Keratinocyte (primary cell): ENCODE data around the gene G6PC1. TPM values are rescaled to one million over a fixed set of nuclear protein-coding genes. Genes with fewer than 3 reads are reported as not detected.

Source experiments
- DNase-seq: peaks from one replicate; pipeline ENCODE4 v3.0.0-alpha.2; 2011; ENCODE audit warnings: low read depth, missing footprints, low spot score
- FAIRE-seq: peaks from 2 replicates; lab custom pipeline; 2011; peaks lifted over from hg19 to GRCh38; lab: Jason Lieb, UNC
- H2AFZ ChIP-seq: 2 replicates; pipeline ENCODE4 v1.6.0; 2012; ENCODE audit warnings: low read length, control low read depth, inconsistent platforms; ENCODE audit not compliant: control insufficient read depth
- H3K27ac ChIP-seq: 2 replicates; pipeline ENCODE4 v1.5.1; 2011; ENCODE audit warnings: low read length; ENCODE audit not compliant: control insufficient read depth, insufficient read depth
- H3K27me3 ChIP-seq: 3 replicates; pipeline ENCODE4 v1.6.0; 2011; ENCODE audit warnings: low read length; ENCODE audit not compliant: control insufficient read depth, insufficient read depth; ENCODE audit errors: extremely low read depth
- H3K36me3 ChIP-seq, 2 experiments: 2 replicates in 1 of 2; 3 replicates in 1 of 2; pipeline ENCODE4 v1.5.1; 2011; ENCODE audit warnings: low read length in 2 of 2, mild to moderate bottlenecking in 1 of 2; ENCODE audit not compliant: control insufficient read depth in 2 of 2, insufficient read depth in 2 of 2; ENCODE audit errors: extremely low read depth in 1 of 2
- H3K4me1 ChIP-seq: 3 replicates; pipeline ENCODE4 v1.5.1; 2011; ENCODE audit warnings: low read length; ENCODE audit not compliant: control insufficient read depth, insufficient read depth; ENCODE audit errors: extremely low read depth
- H3K4me2 ChIP-seq: 3 replicates; pipeline ENCODE4 v1.6.0; 2011; ENCODE audit warnings: low read depth, low read length; ENCODE audit not compliant: control insufficient read depth, insufficient read depth; ENCODE audit errors: extremely low read depth
- H3K4me3 ChIP-seq, 3 experiments: fragments of 200-600 bp in 1 of 3; sonication (generic) in 1 of 3; 2 replicates in 2 of 3; 3 replicates in 1 of 3; pipeline ENCODE4 v1.5.1; 2011 to 2016; ENCODE audit warnings: low read length in 3 of 3, mild to moderate bottlenecking in 3 of 3, control low read depth in 2 of 3, inconsistent platforms in 1 of 3, low read depth in 1 of 3, mixed read lengths in 1 of 3, mixed run types in 1 of 3, moderate library complexity in 1 of 3; ENCODE audit not compliant: control insufficient read depth in 2 of 3, insufficient read depth in 2 of 3; ENCODE audit errors: extremely low read depth in 1 of 3
- H3K79me2 ChIP-seq: 2 replicates; pipeline ENCODE4 v1.6.0; 2012; ENCODE audit warnings: low read length; ENCODE audit not compliant: control insufficient read depth, insufficient read depth
- H3K9ac ChIP-seq: 3 replicates; pipeline ENCODE4 v1.6.0; 2011; ENCODE audit warnings: low read length; ENCODE audit not compliant: control insufficient read depth, insufficient read depth; ENCODE audit errors: extremely low read depth
- H3K9me1 ChIP-seq: 3 replicates; pipeline ENCODE4 v1.6.0; 2011; ENCODE audit warnings: low read length; ENCODE audit not compliant: control insufficient read depth, insufficient read depth; ENCODE audit errors: extremely low read depth
- H3K9me3 ChIP-seq: 2 replicates; pipeline ENCODE4 v1.5.1; 2012; ENCODE audit warnings: low read depth, low read length; ENCODE audit not compliant: control insufficient read depth
- H4K20me1 ChIP-seq: 3 replicates; pipeline ENCODE4 v1.6.0; 2011; ENCODE audit warnings: low read length; ENCODE audit not compliant: control insufficient read depth, insufficient read depth; ENCODE audit errors: extremely low read depth
- EZH2 ChIP-seq: IDR thresholded peaks from one replicate; pipeline ENCODE4 v1.6.1; 2012; ENCODE audit warnings: inconsistent platforms, mild to moderate bottlenecking, low read length, moderate library complexity
- dilution Hi-C: fragments of 300-500 bp; cut with MboI; formaldehyde crosslinking; loops from one replicate; pipeline ENCODE4 v1.7.0; 2020; ENCODE audit warnings: low sequenced_read_pairs; ENCODE audit not compliant: extremely low pct_ligation_motif_present
- polyA plus RNA-seq, 5 experiments: library from polyadenylated mRNA; depleted of rRNA in 3 of 5; stranded (reverse) in 3 of 5; stranded (forward) in 1 of 5; unstranded in 1 of 5; fragments of >200 nt; gene quantifications; 1 replicate in 1 of 5; 2 replicates in 3 of 5; 3 replicates in 1 of 5; pipeline versions ENCODE4 v1.2.1 to v1.2.3, GENCODE V29; 2011 to 2012; ENCODE audit warnings: missing spikeins in 2 of 5, low read depth in 1 of 5, low replicate concordance in 1 of 5
- small RNA-seq, 3 experiments: library from RNA; depleted of rRNA; stranded (forward); fragments of <200 nt; gene quantifications; one replicate each; pipeline ENCODE3, GENCODE V24; 2012; ENCODE audit warnings: low read depth in 3 of 3, low replicate concordance in 1 of 3; ENCODE audit not compliant: insufficient read length in 3 of 3
- TF ChIP-seq, protein P1 (sequence below), 3 experiments: IDR thresholded peaks in 1 of 3; conservative IDR thresholded peaks in 1 of 3; optimal IDR thresholded peaks in 1 of 3; 2 replicates in 2 of 3; 3 replicates in 1 of 3; pipeline versions ENCODE3 to v1.5.1; 2011; ENCODE audit warnings: low read length in 3 of 3, mild to moderate bottlenecking in 3 of 3, moderate library complexity in 2 of 3, control low read depth in 1 of 3, inconsistent platforms in 1 of 3; ENCODE audit not compliant: insufficient read depth in 2 of 3; ENCODE audit errors: extremely low read depth in 1 of 3

The G6PC1 gene
- polyA plus RNA-seq, 1 donor (not counting 4 experiments of a cell fraction or from before 2014, with no cell fraction given) = not detected

DNA sequence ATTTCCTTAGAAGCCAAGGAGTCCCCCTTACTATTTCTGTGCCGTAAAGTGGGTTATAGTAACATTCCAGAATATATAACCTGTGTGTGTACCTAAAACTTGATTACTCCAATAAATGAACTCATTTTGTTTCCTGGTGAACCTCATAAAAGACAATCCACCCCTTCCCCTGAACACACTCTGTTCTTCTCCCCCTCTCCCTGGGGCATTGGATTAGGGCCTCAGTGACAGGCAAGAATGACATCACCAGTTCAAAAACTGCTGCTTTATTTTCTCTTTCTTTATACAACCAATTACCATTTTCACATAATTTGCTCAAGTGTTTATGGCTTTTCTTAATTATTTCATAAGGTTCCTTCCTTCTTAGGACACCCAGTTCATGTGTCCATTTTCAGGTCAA lies 46.2 kb downstream of the G6PC1 start:
- TF ChIP-seq, protein P1, sequence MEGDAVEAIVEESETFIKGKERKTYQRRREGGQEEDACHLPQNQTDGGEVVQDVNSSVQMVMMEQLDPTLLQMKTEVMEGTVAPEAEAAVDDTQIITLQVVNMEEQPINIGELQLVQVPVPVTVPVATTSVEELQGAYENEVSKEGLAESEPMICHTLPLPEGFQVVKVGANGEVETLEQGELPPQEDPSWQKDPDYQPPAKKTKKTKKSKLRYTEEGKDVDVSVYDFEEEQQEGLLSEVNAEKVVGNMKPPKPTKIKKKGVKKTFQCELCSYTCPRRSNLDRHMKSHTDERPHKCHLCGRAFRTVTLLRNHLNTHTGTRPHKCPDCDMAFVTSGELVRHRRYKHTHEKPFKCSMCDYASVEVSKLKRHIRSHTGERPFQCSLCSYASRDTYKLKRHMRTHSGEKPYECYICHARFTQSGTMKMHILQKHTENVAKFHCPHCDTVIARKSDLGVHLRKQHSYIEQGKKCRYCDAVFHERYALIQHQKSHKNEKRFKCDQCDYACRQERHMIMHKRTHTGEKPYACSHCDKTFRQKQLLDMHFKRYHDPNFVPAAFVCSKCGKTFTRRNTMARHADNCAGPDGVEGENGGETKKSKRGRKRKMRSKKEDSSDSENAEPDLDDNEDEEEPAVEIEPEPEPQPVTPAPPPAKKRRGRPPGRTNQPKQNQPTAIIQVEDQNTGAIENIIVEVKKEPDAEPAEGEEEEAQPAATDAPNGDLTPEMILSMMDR (optimal IDR thresholded peaks at IDR 0.05 in 1 of 3, IDR thresholded peaks at IDR 0.05 in 1 of 3, conservative IDR thresholded peaks at IDR 0.05 in 1 of 3; ENCODE audit: extremely low read depth in 1 of 3, insufficient read depth in 2 of 3, low read length in 3 of 3) = no peak
- TF ChIP-seq EZH2 = no peak
- FAIRE-seq = no peak
- dilution Hi-C loops = loop anchor here (25.0 kb wide), 1 partner anchor 110 kb away; the partner anchor contains the start of genes AOC2 and PSME3

DNA sequence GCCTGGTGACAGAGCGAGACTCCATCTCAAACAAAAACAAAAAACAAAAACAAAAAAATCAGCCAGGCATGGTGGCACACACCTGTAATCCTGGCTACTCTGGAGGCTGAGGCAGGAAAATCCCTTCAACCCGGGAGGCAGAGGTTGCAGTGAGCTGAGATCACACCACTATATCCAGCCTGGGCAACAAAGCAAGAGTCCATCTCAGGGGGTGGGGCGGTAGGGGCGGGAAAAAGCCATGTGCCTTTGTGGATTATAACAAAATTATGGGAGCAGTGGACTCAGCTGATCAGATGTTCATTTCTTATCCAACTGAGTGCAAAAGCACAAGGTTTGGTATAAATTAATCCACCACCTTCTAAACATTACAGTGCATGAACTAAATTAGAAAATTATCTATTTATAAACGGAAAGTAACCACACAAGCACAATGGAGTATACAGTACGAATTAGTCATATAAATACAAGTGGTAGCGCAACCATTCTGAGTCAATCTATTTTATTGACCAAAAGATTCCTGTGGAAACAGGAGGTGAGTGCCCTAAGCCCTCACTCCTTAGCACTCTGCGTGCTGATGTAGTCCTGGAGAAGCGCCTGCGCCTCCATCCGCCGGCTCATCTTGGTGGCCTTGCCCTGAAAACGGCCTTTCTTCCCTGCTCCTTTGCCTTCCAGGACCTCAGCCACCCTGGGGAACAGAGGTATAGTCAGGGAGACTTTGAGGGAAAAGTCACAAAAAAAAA lies 49.6 kb downstream of the G6PC1 start:
- no peak overlapping the region for H2AFZ ChIP-seq
- H3K4me1 ChIP-seq = no peaks in the 10 kb centered on the region
- FAIRE-seq (no peak), DNase-seq (no peak)
- no peaks in the 10 kb centered on the region for H3K79me2 ChIP-seq
- H3K9me1 ChIP-seq = no peaks in the 10 kb centered on the region
- TF ChIP-seq, protein P1 (optimal IDR thresholded peaks at IDR 0.05 in 1 of 3, IDR thresholded peaks at IDR 0.05 in 1 of 3, conservative IDR thresholded peaks at IDR 0.05 in 1 of 3; ENCODE audit: extremely low read depth in 1 of 3, insufficient read depth in 2 of 3, low read length in 3 of 3) = no peak
- no peak for TF ChIP-seq EZH2
- H3K4me3 ChIP-seq = no peak overlapping the region
- dilution Hi-C loops = no loop called here
- H3K9me3 ChIP-seq = no peaks in the 10 kb centered on the region
- no peak overlapping the region for H3K4me2 ChIP-seq
- H3K9ac ChIP-seq = no peak overlapping the region
- H3K27ac ChIP-seq = no peak overlapping the region
- H4K20me1 ChIP-seq = no peaks in the 10 kb centered on the region
- no peaks in the 10 kb centered on the region for H3K27me3 ChIP-seq
- H3K36me3 ChIP-seq = peaks cover 25 to 33% of the 10 kb centered on the region in 2 experiments

More for the DNA sequence above, 46.2 kb downstream of the G6PC1 start:
- Histone ChIP-seq H3K27me3 (no peaks in the 10 kb centered on the region), H3K4me2 (no peak overlapping the region), H3K27ac (no peak overlapping the region), H3K79me2 (no peaks in the 10 kb centered on the region), H2AFZ (no peak overlapping the region), H3K4me1 (no peaks in the 10 kb centered on the region), H3K9ac (no peak overlapping the region), H3K9me1 (no peaks in the 10 kb centered on the region), H3K9me3 (no peaks in the 10 kb centered on the region), H3K36me3 (peaks cover 10 to 14% of the 10 kb centered on the region in 2 experiments), H4K20me1 (no peaks in the 10 kb centered on the region), H3K4me3 (no peak overlapping the region)
- DNase-seq = no peak

Small RNA genes within 50 kb of the gene (small RNA-seq; reads per million reads assigned to genes)
- gene RF00561 (0 reads per million in 3 experiments), gene RNU6-287P (0 reads per million in 3 experiments)

Other genes starting within 250 kb of the G6PC1 start
- gene TUBG2, start 241.5 kb upstream of the G6PC1 start, polyA plus RNA-seq = 13.5 to 17.8 TPM (median 14.5 TPM) in 3 replicates
- gene PLEKHH3, start 223.8 kb upstream of the G6PC1 start, polyA plus RNA-seq = 3.1 to 10.7 TPM (median 4.9 TPM) in 3 replicates
- gene CCR10, start 219.0 kb upstream of the G6PC1 start, polyA plus RNA-seq = 0.02 to 0.05 TPM (median 0.03 TPM) in 3 replicates
- gene CNTNAP1, start 218.3 kb upstream of the G6PC1 start, polyA plus RNA-seq = 0.46 to 2.0 TPM (median 0.71 TPM) in 3 replicates
- 13.6 to 18.4 TPM (median 18.3 TPM) in 3 replicates for gene EZH1, start 155.8 kb upstream of the G6PC1 start, polyA plus RNA-seq
- gene RAMP2, start 139.6 kb upstream of the G6PC1 start, polyA plus RNA-seq = 0.19 TPM in 1 of 3 replicates, not detected in the others
- gene VPS25, start 127.3 kb upstream of the G6PC1 start, polyA plus RNA-seq = 122 to 141 TPM (median 133 TPM) in 3 replicates
- 0.03 to 0.10 TPM (median 0.04 TPM) in 3 replicates for gene WNK4, start 120.2 kb upstream of the G6PC1 start, polyA plus RNA-seq
- gene COA3, start 102.1 kb upstream of the G6PC1 start, polyA plus RNA-seq = 83.6 to 97.8 TPM (median 92.4 TPM) in 3 replicates
- gene CNTD1, start 101.9 kb upstream of the G6PC1 start, polyA plus RNA-seq = not detected in 3 replicates
- 71.6 to 94.2 TPM (median 89.8 TPM) in 3 replicates for gene BECN1, start 76.5 kb upstream of the G6PC1 start, polyA plus RNA-seq
- 108 to 257 TPM (median 190 TPM) in 3 replicates for gene PSME3, start 67.4 kb upstream of the G6PC1 start, polyA plus RNA-seq
- gene AOC2, start 56.2 kb upstream of the G6PC1 start, polyA plus RNA-seq = 0.73 to 1.5 TPM (median 0.94 TPM) in 3 replicates
- 0.18 to 0.30 TPM (median 0.22 TPM) in 3 replicates for gene AOC3, start 49.6 kb upstream of the G6PC1 start, polyA plus RNA-seq
- 38.5 to 49.3 TPM (median 45.0 TPM) in 3 replicates for gene AARSD1, start 63.7 kb downstream of the G6PC1 start, polyA plus RNA-seq
- 0.19 to 0.44 TPM (median 0.37 TPM) in 3 replicates for gene PTGES3L, start 79.3 kb downstream of the G6PC1 start, polyA plus RNA-seq
- 10.8 to 12.8 TPM (median 11.1 TPM) in 3 replicates for gene RUNDC1, start 79.8 kb downstream of the G6PC1 start, polyA plus RNA-seq
- gene RPL27, start 97.6 kb downstream of the G6PC1 start, polyA plus RNA-seq = 4,091 to 7,614 TPM (median 7,074 TPM) in 3 replicates
- 22.0 to 34.8 TPM (median 27.6 TPM) in 3 replicates for gene IFI35, start 106.0 kb downstream of the G6PC1 start, polyA plus RNA-seq
- gene VAT1, start 121.6 kb downstream of the G6PC1 start, polyA plus RNA-seq = 151 to 186 TPM (median 183 TPM) in 3 replicates
- 0.12 to 0.20 TPM (median 0.15 TPM) in 3 replicates for gene RND2, start 124.4 kb downstream of the G6PC1 start, polyA plus RNA-seq
- gene BRCA1, start 224.6 kb downstream of the G6PC1 start, polyA plus RNA-seq = 11.1 to 17.2 TPM (median 15.8 TPM) in 3 replicates